SK-N-SH (cell line): ENCODE measurements around the gene RGS13. TPM values are rescaled to one million over a fixed set of nuclear protein-coding genes. Genes with fewer than 3 reads are reported as not detected.

Source experiments
- CTCF ChIA-PET: fragments of 300-600, 350-600 bp; formaldehyde crosslinking; extraction: SDS; loops from one replicate; lab custom pipeline; 2021; lab: Yijun Ruan, JAX
- POLR2A ChIA-PET: fragments of 350-600 bp; sonication (Branson Sonifier 250); formaldehyde crosslinking; extraction: SDS; loops from one replicate; lab custom pipeline; 2020; ENCODE audit warnings: antibody characterized with exemption, inconsistent platforms; lab: Yijun Ruan, JAX
- DNase-seq: peaks from one replicate; pipeline ENCODE4 v3.0.0; 2012
- H2AFZ ChIP-seq: fragments of 200-600 bp; sonication (generic); 2 replicates; pipeline ENCODE4 v1.8.1; 2016; ENCODE audit warnings: antibody characterized with exemption, mild to moderate bottlenecking, low read depth
- H3F3A ChIP-seq: fragments of 200-600 bp; sonication (generic); replicated peaks from 2 replicates; pipeline ENCODE3; 2016; ENCODE audit warnings: antibody characterized with exemption, mild to moderate bottlenecking; ENCODE audit not compliant: insufficient read depth
- H3K27ac ChIP-seq, 2 experiments: fragments of 200-500 bp in 1 of 2; fragments of 200-600 bp in 1 of 2; sonication (Bioruptor generic) in 1 of 2; sonication (generic), shearing (Covaris generic) in 1 of 2; 2 replicates each; pipeline versions ENCODE4 v1.5.1 to v1.6.1; 2014 to 2016; ENCODE audit warnings: low read depth in 2 of 2, inconsistent platforms in 1 of 2, low read length in 1 of 2, mild to moderate bottlenecking in 1 of 2, mixed read lengths in 1 of 2
- H3K27me3 ChIP-seq: fragments of 200-600 bp; sonication (generic), shearing (Covaris generic); 2 replicates; pipeline ENCODE4 v1.6.1; 2016; ENCODE audit warnings: mixed run types; ENCODE audit not compliant: insufficient read depth
- H3K36me3 ChIP-seq, 2 experiments: fragments of 200-500 bp in 1 of 2; fragments of 200-600 bp in 1 of 2; sonication (Bioruptor generic) in 1 of 2; sonication (generic) in 1 of 2; replicated peaks in 1 of 2; 2 replicates each; pipeline versions ENCODE3 to v1.5.1; 2014 to 2016; ENCODE audit warnings: low read length in 1 of 2, mild to moderate bottlenecking in 1 of 2; ENCODE audit not compliant: insufficient read depth in 2 of 2, control insufficient read depth in 1 of 2
- H3K4me1 ChIP-seq, 2 experiments: fragments of 200-500 bp in 1 of 2; fragments of 200-600 bp in 1 of 2; sonication (Bioruptor generic) in 1 of 2; sonication (generic), shearing (Covaris generic) in 1 of 2; 2 replicates each; pipeline versions ENCODE4 v1.5.1 to v1.6.1; 2014 to 2016; ENCODE audit warnings: low read depth in 1 of 2, low read length in 1 of 2, mixed run types in 1 of 2; ENCODE audit not compliant: insufficient read depth in 2 of 2, control insufficient read depth in 1 of 2
- H3K4me2 ChIP-seq: fragments of 200-600 bp; sonication (generic), shearing (Covaris generic); 2 replicates; pipeline ENCODE4 v1.6.1; 2017; ENCODE audit warnings: mixed run types
- H3K4me3 ChIP-seq, 2 experiments: fragments of 200-500 bp in 1 of 2; fragments of 200-600 bp in 1 of 2; sonication (Bioruptor generic) in 1 of 2; sonication (generic), shearing (Covaris generic) in 1 of 2; 2 replicates each; pipeline versions ENCODE4 v1.5.1 to v1.8.1; 2014 to 2016; ENCODE audit warnings: low read depth in 2 of 2, inconsistent platforms in 1 of 2, low read length in 1 of 2, mild to moderate bottlenecking in 1 of 2, mixed read lengths in 1 of 2, moderate library complexity in 1 of 2
- H3K79me2 ChIP-seq: fragments of 200-600 bp; sonication (generic); 2 replicates; pipeline ENCODE4 v1.8.1; 2017; ENCODE audit warnings: mild to moderate bottlenecking; ENCODE audit not compliant: insufficient read depth
- H3K9ac ChIP-seq: fragments of 200-600 bp; sonication (generic); 2 replicates; pipeline ENCODE4 v1.6.1; 2017; ENCODE audit warnings: mixed run types
- H3K9me2 ChIP-seq: fragments of 200-600 bp; sonication (generic); 2 replicates; pipeline ENCODE4 v1.6.1; 2017; ENCODE audit warnings: mixed run types
- H3K9me3 ChIP-seq: fragments of 200-600 bp; sonication (generic); 2 replicates; pipeline ENCODE4 v1.6.1; 2017; ENCODE audit warnings: mixed run types, mild to moderate bottlenecking, moderate library complexity
- H4K20me1 ChIP-seq: fragments of 200-600 bp; sonication (generic); 2 replicates; pipeline ENCODE4 v1.6.1; 2017; ENCODE audit warnings: mild to moderate bottlenecking, mixed run types; ENCODE audit not compliant: insufficient read depth
- CTCF ChIP-seq: fragments of 200-600 bp; sonication (generic); IDR thresholded peaks from 2 replicates; pipeline ENCODE4 v1.6.1; 2017; ENCODE audit warnings: antibody characterized with exemption, mild to moderate bottlenecking, moderate library complexity
- ELF1 ChIP-seq: IDR thresholded peaks from 2 replicates; pipeline ENCODE4 v1.4.0; 2012
- FOSL2 ChIP-seq: IDR thresholded peaks from 2 replicates; pipeline ENCODE4 v1.4.0; 2012; ENCODE audit warnings: low read depth, mild to moderate bottlenecking, moderate library complexity, borderline replicate concordance
- FOXJ3 ChIP-seq: sonication (generic); formaldehyde crosslinking; IDR thresholded peaks from 2 replicates; pipeline ENCODE4 v1.5.1; 2020; ENCODE audit warnings: mild to moderate bottlenecking, missing genetic modification reagents
- FOXM1 ChIP-seq: IDR thresholded peaks from 2 replicates; pipeline ENCODE4 v1.4.0; 2012; ENCODE audit warnings: low read depth, mild to moderate bottlenecking
- GABPA ChIP-seq: IDR thresholded peaks from 2 replicates; pipeline ENCODE4 v1.4.0; 2012; ENCODE audit warnings: low read depth, mild to moderate bottlenecking
- JUND ChIP-seq: IDR thresholded peaks from 2 replicates; pipeline ENCODE4 v1.4.0; 2012
- PBX3 ChIP-seq: IDR thresholded peaks from 2 replicates; pipeline ENCODE4; 2012
- POLR2AphosphoS5 ChIP-seq: IDR thresholded peaks from 2 replicates; pipeline ENCODE4 v1.6.1; 2012; ENCODE audit warnings: low read depth, low read length
- RCOR1 ChIP-seq: fragments of 150-350 bp; IDR thresholded peaks from 2 replicates; pipeline ENCODE4 v1.6.1; 2017; ENCODE audit warnings: antibody characterized with exemption, low read length
- REST ChIP-seq: IDR thresholded peaks from 2 replicates; pipeline ENCODE4 v1.6.1; 2012; ENCODE audit warnings: mild to moderate bottlenecking, low read depth, low read length, moderate library complexity
- SIN3A ChIP-seq: IDR thresholded peaks from 2 replicates; pipeline ENCODE4 v1.6.1; 2012; ENCODE audit warnings: low read depth, mild to moderate bottlenecking, low read length, moderate library complexity, borderline replicate concordance
- SMC3 ChIP-seq: IDR thresholded peaks from 2 replicates; pipeline ENCODE4 v1.6.1; 2012; ENCODE audit warnings: low read depth, low read length, improper control_type of control experiment
- TCF12 ChIP-seq: IDR thresholded peaks from 2 replicates; pipeline ENCODE4 v1.4.0; 2012
- TEAD4 ChIP-seq: IDR thresholded peaks from 2 replicates; pipeline ENCODE4 v1.4.0; 2012; ENCODE audit warnings: mild to moderate bottlenecking, borderline replicate concordance; ENCODE audit not compliant: insufficient read depth
- YY1 ChIP-seq: IDR thresholded peaks from 2 replicates; pipeline ENCODE4 v1.4.0; 2012; ENCODE audit warnings: low read depth, mild to moderate bottlenecking
- ZBTB33 ChIP-seq: IDR thresholded peaks from 2 replicates; pipeline ENCODE4 v1.4.0; 2012; ENCODE audit warnings: low read depth, borderline replicate concordance
- WGBS: methylation state at CpG from one replicate; pipeline ENCODE4 v1.1.6; 2017; ENCODE audit warnings: low lambda C conversion rate; 5-methylcytosine and 5-hydroxymethylcytosine counted together
- polyA plus RNA-seq, 3 experiments: library from polyadenylated mRNA; depleted of rRNA; stranded (reverse); fragments of >200 nt; gene quantifications; 2 replicates each; pipeline ENCODE4 v1.2.3, GENCODE V29; 2012

RGS13 gene
- polyA plus RNA-seq, 1 of the 3 experiments (the other 2 are of a cell fraction): not detected

GRCh38 chr1:192689459-192689858 lies 53.5 kb downstream of the RGS13 start:
- no peaks in the 10 kb centered on the region for H3K79me2 ChIP-seq
- H3K4me2 ChIP-seq: no peak overlapping the region
- no peaks in the 10 kb centered on the region for H3K4me1 ChIP-seq
- ChIA-PET CTCF (no interaction called here), POLR2A (no interaction called here)
- H2AFZ ChIP-seq: no peak overlapping the region
- H3K27me3 ChIP-seq: no peaks in the 10 kb centered on the region
- no peaks in the 10 kb centered on the region for H3F3A ChIP-seq
- TF ChIP-seq ZBTB33 (no peak), JUND (no peak), POLR2AphosphoS5 (no peak), RCOR1 (no peak), SMC3 (no peak), TEAD4 (no peak), ELF1 (no peak), YY1 (no peak), PBX3 (no peak), FOXJ3 (CRISPR knock-in tag) (no peak)
- H3K9ac ChIP-seq: no peak overlapping the region
- H3K27ac ChIP-seq: no peak overlapping the region
- no peak overlapping the region for H3K4me3 ChIP-seq
- DNase-seq: no peak
- H3K9me2 ChIP-seq: no peaks in the 10 kb centered on the region
- no peaks in the 10 kb centered on the region for H3K9me3 ChIP-seq
- H3K36me3 ChIP-seq: no peaks in the 10 kb centered on the region
- H4K20me1 ChIP-seq: no peaks in the 10 kb centered on the region

GRCh38 chr1:192691041-192691440 lies 55.1 kb downstream of the RGS13 start:
- CTCF ChIA-PET: no interaction called here
- H3K9me2 ChIP-seq: no peaks in the 10 kb centered on the region
- TF ChIP-seq RCOR1 (no peak), GABPA (no peak), TCF12 (no peak), CTCF (no peak), JUND (no peak), PBX3 (no peak), SIN3A (no peak), FOXM1 (no peak), REST (no peak), FOXJ3 (CRISPR knock-in tag) (no peak), FOSL2 (no peak), ZBTB33 (no peak)

More at GRCh38 chr1:192691041-192691440, 55.1 kb downstream of the RGS13 start:
- DNase-seq: no peak
- H3K9me3 ChIP-seq: no peaks in the 10 kb centered on the region
- no peaks in the 10 kb centered on the region for H3K27me3 ChIP-seq
- no peak overlapping the region for H3K9ac ChIP-seq
- H3F3A ChIP-seq: no peaks in the 10 kb centered on the region
- H3K4me2 ChIP-seq: no peak overlapping the region
- no peaks in the 10 kb centered on the region for H3K36me3 ChIP-seq
- POLR2A ChIA-PET: no interaction called here
- H3K79me2 ChIP-seq: no peaks in the 10 kb centered on the region
- no peak overlapping the region for H3K4me3 ChIP-seq
- H4K20me1 ChIP-seq: no peaks in the 10 kb centered on the region
- no peak overlapping the region for H3K27ac ChIP-seq
- no peaks in the 10 kb centered on the region for H3K4me1 ChIP-seq
- H2AFZ ChIP-seq: no peak overlapping the region
- 54% methylated on average over 1 of the region's 1 CpG for WGBS
